HG02588 (cell line): ENCODE data around the gene TBC1D30.

ENCODE experiments used
- ATAC-seq: cut with Tn5 transposase; IDR thresholded peaks from one replicate; pipeline ENCODE4 v1.9.1; 2021; ENCODE audit warnings: mild to moderate bottlenecking, moderate library complexity; ENCODE audit not compliant: unreplicated experiment

The TBC1D30 gene

GRCh38 chr12:64802180-64802775, 22.2 kb upstream of the TBC1D30 start:
- ATAC-seq: peak; percentile 58

- no peak for ATAC-seq
These were observed 18.3 kb upstream of the TBC1D30 start for GRCh38 chr12:64806173-64806572.

GRCh38 chr12:64806593-64807460, 17.6 kb upstream of the TBC1D30 start:
- no peak for ATAC-seq

GRCh38 chr12:64808110-64808509, 16.3 kb upstream of the TBC1D30 start:
- ATAC-seq: no peak

- ATAC-seq: no peak
These were observed 13.6 kb upstream of the TBC1D30 start for GRCh38 chr12:64810831-64811230.

GRCh38 chr12:64813723-64814122, 10.7 kb upstream of the TBC1D30 start:
- no peak for ATAC-seq

- no peak for ATAC-seq
These were observed 10.0 kb upstream of the TBC1D30 start for GRCh38 chr12:64814432-64814831.

- ATAC-seq: no peak
These were observed 4.5 kb upstream of the TBC1D30 start for GRCh38 chr12:64819816-64820402.

- no peak for ATAC-seq
These were observed 3.9 kb upstream of the TBC1D30 start for GRCh38 chr12:64820593-64820992.

- ATAC-seq: no peak
These were observed 3.3 kb upstream of the TBC1D30 start for GRCh38 chr12:64821116-64821630.

GRCh38 chr12:64824130-64824499, 332 bp upstream of the TBC1D30 start:
- no peak for ATAC-seq

- ATAC-seq: no peak
These were observed 935 bp downstream of the TBC1D30 start for GRCh38 chr12:64825143-64826021.

GRCh38 chr12:64826234-64826633, 1.8 kb downstream of the TBC1D30 start:
- peak; percentile 42 for ATAC-seq

- no peak for ATAC-seq
These were observed 4.3 kb downstream of the TBC1D30 start for GRCh38 chr12:64828713-64829112.

GRCh38 chr12:64833928-64834327, 9.5 kb downstream of the TBC1D30 start:
- ATAC-seq: no peak

GRCh38 chr12:64835901-64836300, 11.5 kb downstream of the TBC1D30 start:
- ATAC-seq: no peak

- no peak for ATAC-seq
These were observed 12.4 kb downstream of the TBC1D30 start for GRCh38 chr12:64836856-64837255.

GRCh38 chr12:64837427-64837826, 13.0 kb downstream of the TBC1D30 start:
- no peak for ATAC-seq

- no peak for ATAC-seq
These were observed 15.7 kb downstream of the TBC1D30 start for GRCh38 chr12:64840119-64840518.

GRCh38 chr12:64840949-64841717, 16.7 kb downstream of the TBC1D30 start:
- no peak for ATAC-seq
